NCI-H128 (cell line): ENCODE results near the gene TRIM31.
"Not testable (repeated sequence)": the region's sequence is repeated elsewhere in the genome, so short reads cannot be mapped to it uniquely, and the experiment has no call there.

ENCODE experiments used
- DNase-seq: peaks from one replicate; lab custom pipeline; 2025; ENCODE audit not compliant: unreplicated experiment; lab: John Stamatoyannopoulos, UW

TRIM31 gene

GRCh38 chr6:30149858-30150550 lies 37.1 kb upstream of the TRIM31 start:
- no peak for DNase-seq

- DNase-seq: no peak
Measured at GRCh38 chr6:30149234-30149633, 36.3 kb upstream of the TRIM31 start.

- DNase-seq: no peak
Measured at GRCh38 chr6:30147096-30147495, 34.2 kb upstream of the TRIM31 start.

- no peak for DNase-seq
Measured at GRCh38 chr6:30145818-30146217, 32.9 kb upstream of the TRIM31 start.

- DNase-seq: no peak
Measured at GRCh38 chr6:30144811-30145210, 31.9 kb upstream of the TRIM31 start.

- no peak for DNase-seq
Measured at GRCh38 chr6:30143780-30144179, 30.9 kb upstream of the TRIM31 start.

GRCh38 chr6:30142665-30143064 lies 29.8 kb upstream of the TRIM31 start:
- no peak for DNase-seq

- DNase-seq: not testable (repeated sequence)
Measured at GRCh38 chr6:30140240-30140639, 27.4 kb upstream of the TRIM31 start.

GRCh38 chr6:30136570-30137286 lies 23.8 kb upstream of the TRIM31 start:
- DNase-seq: no peak

- DNase-seq: no peak
Measured at GRCh38 chr6:30135757-30136156, 22.9 kb upstream of the TRIM31 start, which contains the start of gene TRIM40. TRIM40 (plus strand) TSS chr6:30136140; CDS start chr6:30137037, 897 bp downstream.

GRCh38 chr6:30135147-30135546 lies 22.3 kb upstream of the TRIM31 start:
- DNase-seq: no peak

GRCh38 chr6:30131947-30132497 lies 19.1 kb upstream of the TRIM31 start:
- no peak for DNase-seq

- no peak for DNase-seq
Measured at GRCh38 chr6:30130887-30131862, 18.3 kb upstream of the TRIM31 start.

GRCh38 chr6:30130179-30130679 lies 17.3 kb upstream of the TRIM31 start:
- DNase-seq: no peak

GRCh38 chr6:30129265-30130178 lies 16.6 kb upstream of the TRIM31 start:
- no peak for DNase-seq

- no peak for DNase-seq
Measured at GRCh38 chr6:30127238-30128093, 14.6 kb upstream of the TRIM31 start.

GRCh38 chr6:30122515-30122914 lies 9.6 kb upstream of the TRIM31 start:
- no peak for DNase-seq

- DNase-seq: no peak
Measured at GRCh38 chr6:30121446-30122366, 8.8 kb upstream of the TRIM31 start.
